ENCODE measurements around the gene ALPL. TPM values are rescaled to one million over a fixed set of nuclear protein-coding genes. Genes with fewer than 3 reads are reported as not detected.
A peak's percentile ranks its signal among the peaks of the same experiment; 100 is the strongest.

Gene ALPL
- total RNA-seq, 3 donors from 2014 or later, result 2.9 to 98.0 (median 17.4) TPM

- Histone ChIP-seq H3K27me3 (no peaks in the 10 kb centered on the region), H3K36me3 (no peaks in the 10 kb centered on the region), H3K4me3 (no peak overlapping the region), H3K4me1 (peaks cover 21 to 38% of the 10 kb centered on the region in 2 donors), H3K9me3 (no peaks in the 10 kb centered on the region), H3K27ac (peak overlapping the region; percentile 71 to 87)
- intact Hi-C loops (cut with DNase I; ENCODE audit: low total_unique reads), result no loop called here
- DNase-seq (ENCODE audit: low spot score in 2 of 2), result peak in 1 of 2 donors; percentile 64
- TF ChIP-seq POLR2AphosphoS5 (IDR thresholded peaks at IDR 0.05) (no peak), CTCF (IDR thresholded peaks at IDR 0.05) (no peak), POLR2A (IDR thresholded peaks at IDR 0.05) (no peak)
Observed at GRCh38 chr1:21544095-21544494, 34.9 kb downstream of the ALPL start.

GRCh38 chr1:21546122-21546825, 37.1 kb downstream of the ALPL start:
- Histone ChIP-seq H3K27ac (peak overlapping the region; percentile 54 to 84), H3K9me3 (no peaks in the 10 kb centered on the region), H3K36me3 (no peaks in the 10 kb centered on the region), H3K4me1 (peaks cover 12 to 28% of the 10 kb centered on the region in 2 donors), H3K4me3 (no peak overlapping the region), H3K27me3 (no peaks in the 10 kb centered on the region)
- TF ChIP-seq CTCF (IDR thresholded peaks at IDR 0.05) (no peak), POLR2AphosphoS5 (IDR thresholded peaks at IDR 0.05) (peak in 1 of 3 donors; percentile 46)
- intact Hi-C loops (cut with DNase I; ENCODE audit: low total_unique reads), result no loop called here
- no peak for DNase-seq (ENCODE audit: low spot score in 2 of 2)

GRCh38 chr1:21547876-21548275, 38.7 kb downstream of the ALPL start:
- Histone ChIP-seq H3K27ac (peak overlapping the region in 1 of 2 donors; percentile 84), H3K9me3 (no peaks in the 10 kb centered on the region), H3K27me3 (no peaks in the 10 kb centered on the region), H3K4me1 (peaks cover 3 to 12% of the 10 kb centered on the region in 2 donors), H3K36me3 (no peaks in the 10 kb centered on the region), H3K4me3 (no peak overlapping the region)
- no peak for DNase-seq (ENCODE audit: low spot score in 2 of 2)
- intact Hi-C loops (cut with DNase I; ENCODE audit: low total_unique reads), result no loop called here
- TF ChIP-seq POLR2AphosphoS5 (IDR thresholded peaks at IDR 0.05) (no peak), CTCF (IDR thresholded peaks at IDR 0.05) (no peak), POLR2A (IDR thresholded peaks at IDR 0.05) (no peak)

DNA sequence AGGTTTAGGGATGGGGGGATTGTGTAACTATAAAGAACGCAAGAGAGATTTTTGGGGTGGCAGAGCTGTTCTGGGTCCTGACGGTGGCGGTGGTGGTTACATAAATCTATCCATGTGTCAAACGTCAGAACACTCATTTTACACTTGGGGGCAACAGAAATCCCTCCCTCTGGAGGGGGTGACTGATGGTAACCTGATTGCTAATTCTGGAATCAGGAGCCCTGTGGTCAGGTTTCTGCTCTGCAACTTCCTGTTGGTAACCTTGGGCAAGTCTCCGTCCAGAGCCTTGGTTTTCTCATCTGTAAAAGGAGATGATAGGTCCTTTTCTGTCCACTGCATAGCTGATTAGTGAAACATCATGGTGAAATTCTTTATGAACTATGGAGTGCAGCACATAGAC, 40.9 kb downstream of the ALPL start:
- Histone ChIP-seq H3K4me3 (peak overlapping the region in 1 of 3 donors; percentile 9), H3K9me3 (no peaks in the 10 kb centered on the region), H3K27ac (no peak overlapping the region), H3K4me1 (no peaks in the 10 kb centered on the region), H3K36me3 (no peaks in the 10 kb centered on the region), H3K27me3 (no peaks in the 10 kb centered on the region)
- DNase-seq (ENCODE audit: low spot score in 2 of 2), result no peak
- TF ChIP-seq POLR2A (IDR thresholded peaks at IDR 0.05) (no peak), POLR2AphosphoS5 (IDR thresholded peaks at IDR 0.05) (no peak), CTCF (IDR thresholded peaks at IDR 0.05) (no peak)
- intact Hi-C loops (cut with DNase I; ENCODE audit: low total_unique reads), result no loop called here

DNA sequence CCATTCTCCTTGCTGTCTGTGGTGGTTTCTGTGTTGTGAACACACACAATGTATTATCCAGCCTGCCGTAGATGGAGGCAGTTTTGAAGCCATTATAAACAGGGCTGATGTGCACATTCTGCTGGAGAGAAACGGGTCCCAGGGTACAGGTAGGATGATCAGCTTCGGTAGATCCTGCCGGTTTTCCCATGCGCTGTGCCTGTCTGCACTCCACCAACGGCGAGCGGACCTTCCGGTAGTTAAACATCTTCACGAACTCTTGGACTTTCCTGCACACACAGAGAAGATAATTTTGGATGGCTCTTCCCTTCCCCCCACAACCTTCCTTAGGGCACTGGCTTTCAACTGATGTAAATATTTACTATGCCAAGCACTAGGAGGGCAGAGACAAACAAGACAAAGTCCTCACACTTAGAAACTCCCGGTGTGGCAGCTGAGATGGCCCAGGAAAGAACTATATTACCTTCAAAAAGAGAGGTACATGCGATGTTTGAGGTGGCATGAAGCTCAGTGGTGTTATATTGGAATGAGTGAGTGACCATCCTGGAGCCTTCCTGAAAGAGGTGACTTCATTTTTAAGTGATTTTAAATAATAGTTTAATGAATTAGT, 41.7 kb downstream of the ALPL start:
- H3K9me3 ChIP-seq, result no peaks in the 10 kb centered on the region
- no peaks in the 10 kb centered on the region for H3K27me3 ChIP-seq
- peak overlapping the region in 2 of 3 donors; percentile 9 to 33 for H3K4me3 ChIP-seq
- H3K27ac ChIP-seq, result no peak overlapping the region
- no peak for DNase-seq (ENCODE audit: low spot score in 2 of 2)
- TF ChIP-seq POLR2A (IDR thresholded peaks at IDR 0.05) (no peak), POLR2AphosphoS5 (IDR thresholded peaks at IDR 0.05) (no peak), CTCF (IDR thresholded peaks at IDR 0.05) (no peak)
- no peaks in the 10 kb centered on the region for H3K36me3 ChIP-seq
- intact Hi-C loops (cut with DNase I; ENCODE audit: low total_unique reads), result no loop called here
- H3K4me1 ChIP-seq, result no peaks in the 10 kb centered on the region

Data from breast epithelium (tissue), 4 donors.